Measurements from ENCODE around the gene ESR1.
A peak's percentile ranks its signal among the peaks of the same experiment; 100 is the strongest.
"Not testable (repeated sequence)": the region's sequence is repeated elsewhere in the genome, so short reads cannot be mapped to it uniquely, and the experiment has no call there.

Gene ESR1

DNA sequence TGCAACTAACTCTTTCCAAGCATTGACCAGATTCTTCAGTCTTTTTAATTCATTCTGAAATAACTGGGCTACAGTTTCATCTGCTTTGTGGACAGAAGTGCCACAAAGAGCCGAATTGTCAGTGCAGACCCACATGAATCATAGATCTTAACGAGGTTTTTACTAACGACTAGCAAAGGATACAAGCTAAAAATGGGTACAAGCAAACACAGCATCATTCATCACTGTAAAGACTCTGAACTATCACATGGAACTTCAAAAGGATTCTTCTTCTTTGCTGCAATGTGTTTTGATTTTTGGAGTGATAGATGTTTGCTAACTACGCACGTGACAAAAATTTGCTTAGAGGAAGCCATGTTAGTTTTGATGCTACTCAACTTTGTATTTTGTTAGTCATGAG is 227.1 kb downstream of the ESR1 start:
- no peak overlapping the region for H3K27ac ChIP-seq
- DNase-seq (ENCODE audit: low read depth, low spot score): no peak

DNA sequence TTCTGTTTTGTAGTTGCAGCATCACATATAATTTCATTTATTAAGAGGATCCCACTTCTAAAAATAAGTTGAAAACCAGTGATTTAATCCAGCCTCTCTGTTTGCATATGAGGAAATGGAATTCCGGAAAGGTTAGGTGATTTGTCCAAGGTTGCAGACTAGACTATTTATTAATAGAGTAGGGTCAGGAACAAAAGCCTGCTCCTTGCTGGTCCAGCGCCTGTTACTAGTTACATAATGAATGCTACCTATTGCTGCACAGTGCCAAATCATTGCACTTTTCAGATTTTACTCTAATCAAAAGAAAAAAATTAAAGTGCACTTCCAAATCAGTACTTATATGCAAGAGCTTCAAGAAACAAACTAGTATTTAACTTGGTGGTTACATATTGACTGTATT is 238.6 kb downstream of the ESR1 start:
- no peak for DNase-seq (ENCODE audit: low read depth, low spot score)
- H3K27ac ChIP-seq: no peak overlapping the region

DNA sequence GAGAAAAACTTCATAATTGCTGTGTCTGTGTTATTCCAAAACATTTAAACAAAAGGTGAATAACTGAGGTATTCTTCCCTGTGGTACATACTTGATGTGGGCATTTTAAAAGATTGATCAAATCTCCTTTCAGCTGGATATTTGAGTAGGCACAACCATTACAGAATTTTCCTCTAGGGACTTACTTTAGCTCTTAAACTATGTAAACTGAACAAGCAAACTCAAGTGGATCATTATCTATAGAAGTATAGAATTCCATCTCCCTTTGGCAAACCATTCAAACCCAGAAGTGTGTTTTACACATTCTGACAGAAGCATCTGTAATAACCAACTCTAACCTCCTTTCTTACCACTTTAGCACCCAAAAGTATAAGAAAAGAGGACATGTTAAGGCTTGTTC is 241.4 kb downstream of the ESR1 start:
- no peak for DNase-seq (ENCODE audit: low read depth, low spot score)
- no peak overlapping the region for H3K27ac ChIP-seq

DNA sequence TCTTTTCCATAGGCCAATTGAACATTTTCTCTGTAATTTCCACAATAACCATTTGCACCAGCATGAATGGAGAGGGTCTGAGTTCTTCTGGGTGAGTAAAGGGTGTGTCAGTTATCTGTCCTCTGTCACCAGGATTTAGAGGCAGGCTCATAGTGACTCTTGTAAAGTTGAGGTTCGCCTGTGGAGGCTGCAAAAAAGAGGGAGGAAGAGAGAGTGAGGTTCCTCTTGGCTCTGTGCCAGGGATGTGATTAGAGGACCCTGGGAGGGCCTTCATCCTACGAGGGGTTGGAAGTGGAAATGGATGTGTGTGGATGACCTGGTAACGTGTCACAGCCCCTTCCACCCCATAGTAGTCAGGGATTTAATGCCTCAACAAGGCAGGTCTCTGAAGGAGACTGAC is 242.0 kb downstream of the ESR1 start:
- no peak overlapping the region for H3K27ac ChIP-seq
- no peak for DNase-seq (ENCODE audit: low read depth, low spot score)

DNA sequence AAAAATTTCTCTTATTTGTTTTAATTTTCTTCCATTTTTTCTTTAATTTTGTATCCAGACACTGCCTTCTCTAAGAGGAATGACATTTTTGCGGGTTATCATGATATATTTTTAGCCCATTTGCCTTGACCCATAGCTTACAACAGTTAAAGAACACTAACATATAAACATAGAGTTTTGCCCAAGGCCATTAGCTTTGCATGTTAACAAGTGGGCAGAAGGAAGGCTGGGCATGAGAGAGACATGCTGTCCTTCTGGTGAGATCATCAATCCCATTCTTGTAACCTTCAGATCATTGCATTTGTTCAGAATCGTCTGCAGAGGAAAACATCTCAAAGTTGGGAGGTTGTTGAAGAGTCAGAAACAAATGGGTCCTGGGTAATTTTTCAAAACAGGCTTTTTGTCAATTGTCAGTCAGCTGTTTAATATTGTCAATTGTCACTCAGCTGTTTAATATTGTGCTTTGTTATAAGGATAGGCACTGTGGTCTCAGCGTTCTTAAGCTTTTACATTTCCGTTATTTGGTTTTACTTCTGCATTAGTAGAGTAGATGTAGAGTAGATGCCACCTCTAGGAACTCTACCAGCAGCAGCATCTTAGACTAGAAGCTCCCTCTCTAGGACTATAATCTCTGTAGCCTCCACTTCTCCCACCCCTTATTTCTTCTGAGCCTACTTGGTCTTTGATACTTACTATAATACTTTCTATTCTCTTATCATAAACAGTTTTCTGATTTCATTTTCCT is 243.1 kb downstream of the ESR1 start:
- H3K27ac ChIP-seq: no peak overlapping the region
- no peak for DNase-seq (ENCODE audit: low read depth, low spot score)

DNA sequence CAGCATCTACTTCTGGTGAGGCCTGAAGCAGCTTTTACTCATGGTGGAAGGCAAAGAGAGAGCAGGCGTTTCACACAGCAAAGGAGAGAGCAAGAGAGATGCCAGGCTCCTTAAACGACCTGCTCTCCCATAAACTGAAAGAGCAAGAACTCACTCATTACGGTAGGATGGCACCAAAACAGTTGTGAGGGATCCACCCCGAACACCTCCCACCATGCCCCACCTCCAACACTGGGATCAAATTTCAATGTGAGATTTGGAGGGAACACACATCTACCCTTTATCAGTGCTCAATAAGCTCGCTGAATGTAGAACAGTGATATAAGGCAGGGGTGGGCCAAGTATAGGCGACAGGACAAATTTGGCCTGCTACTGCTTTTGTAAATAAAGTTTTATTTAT is 244.6 kb downstream of the ESR1 start:
- no peak for DNase-seq (ENCODE audit: low read depth, low spot score)
- H3K27ac ChIP-seq: no peak overlapping the region

DNA sequence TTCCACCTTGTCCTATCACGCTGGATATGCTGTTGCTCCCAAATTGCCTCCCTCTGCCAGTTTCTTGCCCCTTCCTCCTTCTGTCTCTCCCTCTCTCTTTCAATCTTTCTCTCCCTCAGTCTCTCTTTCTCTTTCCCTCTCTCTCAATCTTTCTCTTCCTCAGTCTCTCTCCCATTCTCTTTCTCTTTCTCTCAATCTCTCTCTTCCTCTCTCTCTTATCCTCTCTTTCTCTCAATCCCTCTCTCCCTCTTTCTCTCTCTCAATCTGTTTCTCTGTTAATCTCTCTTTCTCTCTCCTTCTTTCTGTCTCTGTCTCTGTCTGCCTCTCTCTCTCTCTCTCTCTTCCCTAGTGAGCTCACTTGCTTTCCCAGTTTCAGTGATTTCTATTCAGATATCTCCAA is 245.8 kb downstream of the ESR1 start:
- H3K27ac ChIP-seq: no peak overlapping the region
- no peak for DNase-seq (ENCODE audit: low read depth, low spot score)

DNA sequence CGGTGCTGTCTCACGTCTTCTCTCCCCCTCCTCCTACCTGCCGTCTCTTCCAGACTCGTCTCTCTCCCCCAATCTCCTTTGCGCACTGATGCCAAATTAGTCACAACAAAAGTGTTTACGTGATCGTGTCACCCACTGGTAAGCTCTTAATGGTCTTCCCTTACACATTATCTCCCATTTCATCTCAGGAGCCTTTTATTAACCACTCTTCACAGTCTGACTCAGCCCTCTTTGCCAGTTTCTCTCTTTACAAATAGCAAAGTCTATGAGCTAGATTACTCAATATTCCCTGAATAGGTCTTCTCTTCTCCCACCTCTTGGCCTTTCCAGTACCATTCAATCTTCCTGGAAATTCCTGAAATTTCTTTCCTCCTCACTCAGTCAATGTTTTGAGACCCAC is 247.0 kb downstream of the ESR1 start:
- H3K27ac ChIP-seq: no peak overlapping the region
- peak; percentile 89 for DNase-seq (ENCODE audit: low read depth, low spot score)

DNA sequence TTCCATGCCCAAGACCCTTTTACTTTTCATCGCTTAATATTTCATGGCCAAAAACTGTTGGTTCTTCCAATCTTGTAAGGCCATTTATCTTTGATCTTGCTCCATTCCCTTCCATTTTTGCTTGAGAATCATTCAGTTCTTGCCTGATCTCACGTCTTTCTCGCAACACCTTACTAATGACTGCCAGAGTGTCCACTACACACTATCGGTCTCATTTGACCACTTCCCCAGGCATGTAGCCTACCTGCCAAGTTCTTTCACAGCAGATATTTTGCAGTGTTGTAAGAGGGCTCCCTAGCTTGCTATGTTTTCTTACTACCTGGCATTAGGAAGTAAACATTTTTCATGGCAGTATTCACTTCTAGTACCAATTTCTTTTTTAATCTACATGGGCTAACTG is 248.0 kb downstream of the ESR1 start:
- DNase-seq (ENCODE audit: low read depth, low spot score): no peak
- H3K27ac ChIP-seq: no peak overlapping the region

DNA sequence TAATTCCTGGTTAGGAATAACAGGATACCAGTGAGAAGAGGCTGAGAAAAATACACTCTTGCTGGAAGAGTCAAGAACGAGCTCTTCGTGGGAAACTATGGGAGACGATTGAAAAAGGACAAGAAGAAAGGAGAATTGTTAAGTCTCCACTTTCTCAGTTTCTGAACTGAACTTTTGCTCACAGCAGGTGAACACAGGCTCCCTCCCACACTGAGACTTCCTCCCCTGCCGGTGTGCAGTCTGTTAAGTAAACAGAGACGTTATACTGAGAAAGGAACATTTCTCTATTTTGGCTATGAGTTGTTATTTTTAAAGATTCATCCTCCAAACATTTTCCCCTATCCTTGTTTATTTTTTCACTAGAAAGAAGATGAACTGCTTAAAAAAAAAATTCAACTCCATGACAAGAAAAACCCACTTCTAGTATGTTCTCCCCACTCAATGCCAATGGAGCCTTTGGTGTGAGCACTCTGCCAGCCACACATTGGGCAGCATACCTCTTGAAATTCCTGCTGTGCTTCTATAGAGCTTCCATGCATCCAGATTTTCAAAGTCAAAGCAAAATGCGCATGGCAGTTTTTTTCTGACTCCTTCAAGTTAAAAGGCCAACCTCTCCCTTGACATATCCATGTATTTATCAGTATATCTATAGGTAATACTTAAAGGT is 250.5 kb downstream of the ESR1 start:
- DNase-seq (ENCODE audit: low read depth, low spot score): no peak

DNA sequence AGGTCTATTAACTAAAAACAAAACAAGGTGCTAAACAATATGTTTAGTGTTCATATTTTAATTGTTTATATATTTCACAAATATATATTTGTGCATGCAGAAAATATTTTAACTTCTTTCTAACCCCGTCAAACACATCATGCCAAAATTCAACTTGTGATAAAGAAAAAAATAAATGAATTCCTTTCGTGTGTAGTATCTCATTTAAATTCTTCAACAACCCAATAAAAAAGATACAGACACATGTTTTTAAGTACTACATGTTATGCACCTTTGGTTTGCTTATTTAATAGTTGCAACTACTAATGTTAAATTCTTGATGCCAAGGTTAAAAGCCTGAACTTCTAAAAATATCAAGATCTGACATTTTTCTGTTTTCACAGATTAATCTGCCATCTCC is 252.4 kb downstream of the ESR1 start:
- no peak overlapping the region for H3K27ac ChIP-seq
- no peak for DNase-seq (ENCODE audit: low read depth, low spot score)

More for the DNA sequence above, 250.5 kb downstream of the ESR1 start:
- H3K27ac ChIP-seq: no peak overlapping the region

DNA sequence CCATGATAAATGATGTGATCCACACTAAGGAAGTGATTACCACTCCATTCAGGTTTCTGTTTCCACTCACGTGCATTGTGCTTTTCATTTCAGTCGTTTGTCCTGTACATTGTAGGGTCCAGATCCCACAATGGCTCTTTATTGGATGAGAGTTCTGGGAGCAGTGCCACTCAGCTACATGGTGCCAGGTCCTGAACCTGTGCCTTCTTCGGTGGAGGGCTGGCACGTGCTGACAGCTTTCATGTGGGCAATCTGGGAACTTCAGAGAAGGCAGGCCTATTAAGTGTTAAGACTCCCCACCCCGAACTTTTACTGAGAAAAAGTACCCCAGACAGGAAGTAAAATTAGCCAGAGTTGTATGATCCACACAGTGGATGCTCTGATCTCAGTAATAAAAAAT is 255.0 kb downstream of the ESR1 start:
- DNase-seq (ENCODE audit: low read depth, low spot score): no peak
- no peak overlapping the region for H3K27ac ChIP-seq

DNA sequence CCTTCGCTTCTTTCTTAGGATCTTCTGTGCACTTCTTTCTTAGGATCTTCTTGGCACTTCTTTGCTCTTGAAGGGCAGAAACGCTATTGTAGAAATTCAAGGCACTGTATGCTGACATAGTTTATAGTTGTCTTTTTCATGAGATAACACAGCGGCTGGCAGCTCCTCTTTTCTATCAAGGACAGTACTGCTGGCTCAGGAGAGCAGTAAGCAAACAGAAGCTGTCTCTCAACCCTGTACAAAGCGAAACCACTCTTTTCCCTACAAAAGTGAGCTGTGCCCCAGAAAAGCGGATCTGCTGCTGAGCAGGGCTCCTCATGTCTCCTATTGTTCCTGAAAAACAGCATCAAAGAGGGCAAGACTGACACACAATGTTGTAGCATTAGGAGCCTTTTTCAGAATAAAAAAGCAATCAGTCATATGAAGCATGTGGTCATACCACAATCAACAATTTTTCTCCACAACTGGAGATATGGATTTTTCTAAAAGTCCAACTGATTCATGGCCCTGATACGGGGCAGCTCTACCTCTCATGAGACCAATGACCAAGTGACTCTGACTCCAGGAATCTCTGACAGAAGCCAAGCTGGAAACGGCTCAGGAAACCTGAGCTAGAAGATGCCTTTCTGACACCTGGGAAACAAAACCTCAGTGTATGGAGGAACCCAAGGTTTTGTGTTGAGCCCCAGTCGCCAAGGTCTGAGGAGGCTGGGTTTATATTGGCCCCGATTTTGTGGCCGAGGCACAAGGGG is 255.9 kb downstream of the ESR1 start:
- no peak for DNase-seq (ENCODE audit: low read depth, low spot score)
- no peak overlapping the region for H3K27ac ChIP-seq

DNA sequence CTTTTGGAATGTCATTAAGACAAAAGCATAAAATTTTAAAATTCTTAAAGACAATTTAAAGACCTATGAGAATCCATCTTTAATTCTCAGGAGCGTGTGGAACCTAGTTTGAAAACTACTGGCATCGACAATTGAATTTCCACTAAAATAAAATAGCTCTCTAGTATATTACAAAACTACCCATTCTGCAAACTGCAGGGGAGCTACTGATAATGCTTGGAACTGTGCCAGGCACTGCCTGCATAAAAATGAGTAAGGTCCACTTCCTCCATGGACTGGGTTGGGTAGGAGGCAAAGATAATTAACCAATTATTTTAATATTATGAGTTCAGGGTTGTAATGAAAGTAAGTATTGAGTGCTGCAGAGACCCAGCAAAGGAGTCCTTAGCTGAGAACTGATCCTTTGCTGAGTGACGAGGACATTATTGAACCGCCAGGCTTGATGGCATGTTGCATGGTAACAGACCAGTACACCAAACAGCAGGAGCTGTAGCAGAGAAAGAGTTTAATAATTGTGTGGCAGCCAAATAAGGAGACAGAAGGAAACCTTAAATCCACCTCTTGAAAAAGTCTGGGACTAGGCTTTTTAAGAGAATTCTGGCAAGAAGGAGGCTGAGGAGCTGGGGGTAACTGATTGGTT is 261.3 kb downstream of the ESR1 start:
- DNase-seq (ENCODE audit: low read depth, low spot score): no peak
- no peak overlapping the region for H3K27ac ChIP-seq

DNA sequence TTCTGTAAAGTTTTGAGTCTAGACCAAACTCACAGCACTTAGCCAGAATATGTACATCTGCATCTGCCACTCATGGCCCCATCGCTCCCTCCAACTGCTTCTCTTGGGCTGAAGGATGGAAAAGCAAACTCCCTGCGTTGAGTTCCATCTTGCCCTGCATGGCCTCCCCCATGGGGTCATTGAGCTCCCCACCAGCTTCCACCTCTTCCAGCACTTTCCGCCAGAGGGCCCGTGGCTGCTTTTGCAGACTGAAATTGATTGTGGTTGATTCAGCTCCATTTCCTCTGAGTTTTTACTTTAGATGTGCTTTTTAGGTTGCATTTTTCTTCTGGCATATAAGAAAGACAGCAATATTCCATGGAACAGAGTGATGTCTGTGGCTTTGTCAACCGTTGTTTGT is 263.1 kb downstream of the ESR1 start:
- DNase-seq (ENCODE audit: low read depth, low spot score): no peak
- no peak overlapping the region for H3K27ac ChIP-seq

DNA sequence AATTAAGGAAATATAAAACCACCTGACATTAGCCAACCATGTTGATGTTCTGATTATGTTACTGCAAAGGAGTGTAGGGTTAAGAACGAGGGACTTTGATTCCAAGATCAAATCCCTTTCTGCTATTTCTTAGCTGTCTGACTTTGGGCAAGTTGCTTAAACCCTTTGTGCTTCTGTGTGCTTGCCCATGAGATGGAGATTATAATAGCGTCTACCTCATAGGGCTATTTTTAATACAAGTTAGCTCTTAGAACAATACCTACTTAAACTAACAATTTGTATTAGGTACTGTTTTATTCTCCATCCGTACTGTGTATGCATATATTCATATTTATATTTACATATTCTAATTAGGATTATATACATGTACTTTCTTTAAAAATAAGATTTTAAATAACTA is 263.8 kb downstream of the ESR1 start:
- H3K27ac ChIP-seq: no peak overlapping the region
- no peak for DNase-seq (ENCODE audit: low read depth, low spot score)

DNA sequence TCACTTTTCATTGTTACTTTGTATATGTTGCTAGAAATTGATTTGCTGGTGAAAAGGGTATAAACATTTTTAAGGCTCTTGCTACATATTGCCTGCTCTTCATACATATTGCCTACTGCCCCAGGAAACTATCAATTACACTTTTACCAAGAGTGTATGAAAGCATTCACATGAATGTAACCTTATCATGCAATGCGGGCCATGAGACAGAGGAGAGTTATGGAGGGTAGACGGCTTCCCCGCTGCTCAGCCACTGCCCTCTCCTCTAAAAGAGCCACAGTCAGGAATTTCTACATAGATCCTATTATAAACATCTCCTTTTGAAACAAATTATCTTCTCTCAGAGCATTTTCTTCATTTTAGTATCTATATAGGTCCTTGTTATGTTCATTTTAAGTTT is 264.4 kb downstream of the ESR1 start:
- no peak for DNase-seq (ENCODE audit: low read depth, low spot score)
- H3K27ac ChIP-seq: no peak overlapping the region

DNA sequence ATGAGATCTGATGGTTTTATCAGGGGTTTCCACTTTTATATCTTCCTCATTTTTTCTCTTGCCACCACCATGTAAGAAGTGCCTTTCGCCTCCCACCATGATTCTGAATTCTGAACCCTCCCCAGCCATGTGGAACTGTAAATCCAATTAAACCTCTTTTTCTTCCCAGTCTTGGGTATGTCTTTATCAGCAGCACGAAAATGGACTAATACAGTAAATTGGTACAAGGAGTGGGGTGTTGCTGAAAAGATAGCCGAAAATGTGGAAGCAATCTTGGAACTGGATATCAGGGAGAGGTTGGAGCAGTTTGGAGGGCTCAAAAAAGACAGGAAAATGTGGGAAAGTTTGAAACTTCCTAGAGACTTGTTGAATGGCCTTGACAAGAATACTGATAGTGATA is 268.8 kb downstream of the ESR1 start:
- not testable (repeated sequence) for DNase-seq (ENCODE audit: low read depth, low spot score); H3K27ac ChIP-seq

DNA sequence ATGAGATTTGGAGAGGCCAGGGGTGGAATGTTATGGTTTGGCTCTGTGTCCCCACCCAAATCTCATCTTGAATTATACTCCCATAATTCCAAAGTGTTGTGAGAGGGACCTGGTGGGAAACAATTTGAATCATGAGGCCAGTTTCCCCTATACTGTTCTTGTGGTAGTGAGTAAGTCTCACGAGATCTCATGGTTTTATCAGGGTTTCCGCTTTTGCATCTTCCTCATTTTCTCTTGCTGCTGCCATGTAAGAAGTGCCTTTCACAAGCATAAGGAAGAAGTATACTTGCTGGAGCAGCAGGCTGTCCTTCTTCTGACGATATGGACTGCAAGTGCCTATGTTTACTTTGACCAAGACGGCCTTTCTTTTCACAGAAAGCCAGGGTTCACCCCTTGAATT is 270.5 kb downstream of the ESR1 start:
- H3K27ac ChIP-seq: no peak overlapping the region
- DNase-seq (ENCODE audit: low read depth, low spot score): no peak

DNA sequence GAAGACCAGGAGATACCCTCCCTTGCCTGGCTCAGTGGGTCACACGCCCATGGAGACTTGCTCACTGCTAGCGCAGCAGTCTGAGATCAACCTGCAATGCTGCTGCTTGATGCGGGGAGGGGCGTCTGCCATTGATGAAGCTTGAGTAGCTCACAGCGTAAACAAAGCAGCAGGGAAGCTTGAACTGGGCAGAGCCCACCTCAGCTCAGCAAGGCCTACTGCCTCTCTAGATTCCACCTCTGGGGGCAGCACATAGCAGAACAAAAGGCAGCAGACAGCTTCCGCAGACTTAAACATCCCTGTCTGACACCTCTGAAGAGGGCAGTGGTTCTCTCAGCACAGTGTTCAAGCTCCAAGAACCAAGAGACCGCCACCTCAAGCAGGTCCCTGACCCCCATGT is 271.3 kb downstream of the ESR1 start:
- no peak for DNase-seq (ENCODE audit: low read depth, low spot score)
- no peak overlapping the region for H3K27ac ChIP-seq

DNA sequence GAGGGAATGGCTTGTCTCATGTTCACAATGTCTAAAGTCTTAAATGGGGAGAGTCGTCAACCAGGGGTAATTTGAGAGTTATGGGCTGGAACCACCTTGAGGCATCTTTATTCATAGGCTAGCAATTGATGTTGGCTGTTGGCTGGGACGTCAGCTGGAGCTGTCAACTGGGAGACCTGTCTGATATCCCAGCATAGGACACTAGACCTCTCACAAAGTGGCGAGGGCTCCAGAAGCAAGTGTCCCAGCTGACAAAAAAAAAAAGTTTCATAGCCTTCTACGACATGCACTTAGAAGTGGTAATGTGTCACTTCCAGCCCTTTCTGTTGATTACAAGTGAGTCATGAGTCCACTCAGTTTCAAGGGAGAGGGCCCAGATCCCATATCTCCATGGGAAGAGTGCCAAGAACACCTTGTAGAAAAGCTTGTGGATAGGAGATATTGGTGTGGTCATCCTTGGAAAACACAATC is 278.0 kb downstream of the ESR1 start:
- DNase-seq (ENCODE audit: low read depth, low spot score): no peak

More for the DNA sequence above, 278.0 kb downstream of the ESR1 start:
- no peak overlapping the region for H3K27ac ChIP-seq

All from epithelial cell of prostate (primary cell).